ACHN (cell line): Measurements from ENCODE around the gene PAX9.
A peak's percentile ranks its signal among the peaks of the same experiment; 100 is the strongest.

Experiments used
- DNase-seq: peaks from one replicate; pipeline ENCODE4 v3.0.0-alpha.2; 2015
- in situ Hi-C: cut with HindIII; loops from 2 replicates; pipeline ENCODE4 v1.10.0; 2017; ENCODE audit warnings: low sequenced_read_pairs, low pct_ligation_motif_present, low pct_unique_long_range_greater_than_20kb

Gene PAX9

GRCh38 chr14:36661506-36662257 is at the start of gene PAX9:
PAX9 (plus strand) TSS chr14:36661860; CDS start chr14:36662090, 230 bp downstream.
- in situ Hi-C loops, result no loop called here
- peak; percentile 76 for DNase-seq

DNA sequence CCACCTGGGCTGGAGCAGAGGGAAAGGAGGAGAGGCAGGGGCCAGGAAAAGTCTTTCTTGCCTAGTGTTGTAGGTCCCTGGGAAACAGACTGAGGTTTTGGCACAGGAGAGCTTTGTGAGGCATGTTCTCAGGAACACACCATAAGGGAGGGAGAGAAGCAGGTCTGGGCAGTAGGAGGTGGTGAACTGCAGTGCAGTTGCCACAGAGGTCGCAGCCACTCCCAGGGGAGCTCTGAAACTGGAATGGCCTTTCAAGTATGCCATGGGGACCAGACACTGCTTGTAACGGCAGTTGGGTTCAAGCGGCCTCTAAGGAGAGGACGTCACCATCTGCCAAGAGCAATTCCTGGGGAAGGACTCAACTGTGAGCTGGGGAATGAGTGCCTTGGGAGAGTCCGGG is 43.8 kb upstream of the PAX9 start:
- no peak for DNase-seq
- in situ Hi-C loops, result no loop called here

- DNase-seq, result no peak
- in situ Hi-C loops, result no loop called here
These were observed 43.0 kb upstream of the PAX9 start for GRCh38 chr14:36618641-36619040.

- in situ Hi-C loops, result no loop called here
- DNase-seq, result no peak
These were observed 42.5 kb upstream of the PAX9 start for GRCh38 chr14:36619131-36619530.

DNA sequence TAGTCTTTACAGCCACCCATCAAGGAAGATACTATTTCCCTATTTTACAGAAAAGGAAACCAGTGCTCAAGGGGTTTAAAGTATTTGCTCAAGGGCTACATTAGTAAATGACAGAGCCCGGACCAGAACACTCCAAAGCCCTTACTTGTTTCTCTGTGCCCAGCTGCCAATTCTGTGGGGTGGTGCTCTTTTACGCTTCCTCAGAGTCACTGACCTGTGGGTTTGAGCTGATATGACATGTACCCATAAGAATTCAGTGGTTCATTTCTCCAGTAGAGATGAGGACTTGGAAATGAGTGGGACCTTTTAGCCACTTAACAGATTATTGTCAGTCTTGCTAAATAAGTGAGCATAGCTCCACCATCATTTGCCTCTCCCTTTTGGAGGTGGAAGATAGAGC is 41.8 kb upstream of the PAX9 start:
- in situ Hi-C loops, result no loop called here
- DNase-seq, result no peak

DNA sequence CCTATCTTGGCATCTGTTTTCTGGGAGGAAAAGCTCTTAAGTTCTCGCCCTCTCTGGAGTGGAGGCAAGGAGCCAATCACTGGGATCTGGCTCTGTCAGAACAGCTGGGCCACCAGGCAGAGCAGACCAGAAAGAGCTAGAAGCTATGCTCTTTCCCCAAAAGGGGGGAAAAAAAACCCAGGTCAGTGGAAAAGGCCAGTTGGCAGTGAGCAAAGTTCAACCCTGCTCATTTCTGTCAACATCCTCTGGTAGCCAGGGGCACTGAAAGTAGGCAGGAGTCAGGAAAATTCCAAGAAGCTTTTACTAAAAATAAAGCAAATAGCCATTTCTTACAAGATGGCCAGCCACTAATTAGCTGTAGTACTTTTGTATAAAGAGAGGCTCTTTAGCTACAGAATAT is 36.6 kb upstream of the PAX9 start:
- DNase-seq, result no peak
- in situ Hi-C loops, result no loop called here

GRCh38 chr14:36625436-36625835 is 36.2 kb upstream of the PAX9 start:
- in situ Hi-C loops, result no loop called here
- no peak for DNase-seq

DNA sequence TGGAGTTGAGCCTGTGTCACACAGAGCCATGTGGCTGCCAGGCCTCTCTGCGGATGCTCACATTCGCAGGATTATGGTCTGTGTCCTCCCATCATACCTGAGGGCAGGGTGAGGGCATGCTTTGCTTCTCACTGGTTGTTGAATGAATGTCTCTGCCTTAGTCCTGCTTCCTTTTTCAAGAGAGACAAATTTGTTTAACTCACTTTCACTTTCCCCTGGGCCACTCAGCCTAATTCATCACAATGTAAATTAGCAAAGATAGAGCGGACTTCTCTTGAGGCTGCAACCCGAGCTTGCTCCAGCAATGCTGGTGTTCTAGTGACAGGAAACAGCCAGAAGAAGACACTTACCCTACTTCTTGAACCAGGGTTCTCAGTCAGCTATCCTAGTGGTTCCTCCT is 35.5 kb upstream of the PAX9 start:
- no peak for DNase-seq
- in situ Hi-C loops, result no loop called here

GRCh38 chr14:36627981-36628380 is 33.7 kb upstream of the PAX9 start:
- no peak for DNase-seq
- in situ Hi-C loops, result no loop called here

GRCh38 chr14:36633580-36633979 is 28.1 kb upstream of the PAX9 start:
- no peak for DNase-seq
- in situ Hi-C loops, result no loop called here

- DNase-seq, result no peak
- in situ Hi-C loops, result no loop called here
These were observed 14.8 kb upstream of the PAX9 start for GRCh38 chr14:36646664-36647416.

DNA sequence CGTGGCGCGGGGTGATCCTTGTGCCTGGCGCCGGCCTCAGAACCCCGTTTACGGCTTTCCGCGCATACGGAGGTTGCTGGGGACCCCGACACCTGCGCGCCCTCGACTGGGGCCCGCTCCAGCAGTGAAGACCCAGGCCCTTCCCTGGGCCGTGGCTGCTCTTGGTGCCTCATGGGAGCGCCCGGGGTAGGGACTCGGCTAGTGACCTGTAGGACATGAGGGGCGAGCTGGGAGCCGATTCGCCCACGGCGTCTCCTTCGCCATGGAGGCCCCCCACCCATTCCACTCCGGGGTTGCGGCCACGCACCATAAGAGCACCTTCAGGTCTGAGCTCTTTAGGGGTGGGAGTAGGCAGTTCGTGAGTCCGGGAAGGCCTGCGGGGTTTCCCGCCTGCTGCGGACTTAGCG is 14.2 kb upstream of the PAX9 start:
- in situ Hi-C loops, result no loop called here
- no peak for DNase-seq

DNA sequence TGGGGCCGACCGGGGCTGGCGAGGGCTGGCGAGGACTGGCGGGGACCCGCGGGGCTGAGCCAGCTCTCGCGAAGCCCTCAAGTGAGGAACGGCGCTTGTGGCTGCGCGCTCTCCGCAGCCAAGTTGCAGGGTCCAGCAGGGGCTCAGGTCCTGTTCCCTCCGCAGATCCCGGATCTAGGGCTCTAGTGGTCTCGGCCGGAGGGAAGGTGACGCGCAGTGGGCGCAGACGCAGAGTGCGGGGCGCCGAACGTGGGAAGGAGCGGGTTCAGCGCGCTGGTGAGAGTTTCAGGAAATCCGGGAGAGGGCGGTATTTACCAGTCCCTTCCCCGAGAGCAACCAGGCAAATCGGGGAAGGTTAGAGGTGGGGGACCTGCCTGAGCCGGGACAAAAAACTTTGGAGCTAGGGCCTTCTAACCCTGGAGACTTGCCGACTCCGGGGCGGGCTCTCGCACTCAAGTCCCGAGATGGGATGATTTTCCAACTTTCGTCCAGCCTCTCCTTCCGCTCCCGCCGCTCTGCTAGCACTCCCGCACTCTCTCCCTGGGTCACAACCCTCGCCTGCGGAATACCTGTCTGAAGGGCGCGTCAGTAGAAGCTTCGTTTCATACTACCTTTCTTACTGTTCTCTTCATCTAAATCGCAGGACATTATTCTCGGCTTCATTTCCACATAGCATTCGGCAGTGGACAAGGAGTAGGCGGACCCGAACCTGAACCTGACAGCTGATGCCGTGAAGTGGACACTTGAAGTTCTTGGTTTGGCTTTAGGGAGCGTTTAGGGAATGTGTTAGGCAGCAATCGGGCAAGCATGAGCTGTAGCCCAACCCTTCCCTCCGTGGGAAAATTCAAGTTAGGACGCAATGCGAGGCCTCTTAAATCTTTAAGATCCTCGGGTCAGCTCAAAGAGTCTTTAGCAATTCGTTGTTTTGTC is 13.6 kb upstream of the PAX9 start:
- DNase-seq, result no peak
- in situ Hi-C loops, result no loop called here

DNA sequence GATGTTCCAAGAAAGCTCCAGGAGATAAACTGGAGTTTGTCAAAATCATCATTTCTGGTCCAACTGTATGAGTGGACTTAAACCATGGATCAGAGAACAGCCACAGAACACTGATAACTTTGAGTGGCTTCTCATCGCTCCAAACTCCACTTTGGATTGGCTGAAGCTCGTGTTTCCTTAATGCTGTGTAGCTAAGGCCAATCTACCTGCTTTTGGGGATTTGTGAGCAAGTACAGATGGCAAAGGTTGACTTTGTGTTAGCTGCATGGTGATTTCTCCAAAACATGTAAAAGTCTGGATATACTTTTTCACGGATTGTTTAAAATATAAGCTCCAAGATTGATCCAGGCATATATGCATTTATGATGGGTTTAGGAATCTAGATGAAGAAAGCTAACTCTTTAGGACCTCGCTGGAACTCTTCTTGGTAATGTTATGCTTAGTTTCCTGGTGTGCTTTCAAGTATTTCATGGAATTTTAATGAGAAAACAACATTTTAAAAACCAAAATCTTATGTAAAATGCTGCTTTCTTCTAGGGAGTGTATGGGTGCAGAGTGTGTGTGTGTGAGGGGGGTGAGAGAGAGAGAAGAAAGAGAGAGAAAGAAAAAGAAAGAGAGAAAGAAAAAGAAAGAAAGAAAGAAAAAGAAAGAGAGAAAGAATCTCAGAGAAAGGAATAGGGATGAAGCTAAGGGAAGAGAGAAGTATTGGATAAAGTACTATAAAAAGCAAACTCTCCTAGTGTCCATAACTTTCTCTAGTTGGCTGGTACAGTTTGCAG is 11.6 kb upstream of the PAX9 start:
- no peak for DNase-seq
- in situ Hi-C loops, result no loop called here

DNA sequence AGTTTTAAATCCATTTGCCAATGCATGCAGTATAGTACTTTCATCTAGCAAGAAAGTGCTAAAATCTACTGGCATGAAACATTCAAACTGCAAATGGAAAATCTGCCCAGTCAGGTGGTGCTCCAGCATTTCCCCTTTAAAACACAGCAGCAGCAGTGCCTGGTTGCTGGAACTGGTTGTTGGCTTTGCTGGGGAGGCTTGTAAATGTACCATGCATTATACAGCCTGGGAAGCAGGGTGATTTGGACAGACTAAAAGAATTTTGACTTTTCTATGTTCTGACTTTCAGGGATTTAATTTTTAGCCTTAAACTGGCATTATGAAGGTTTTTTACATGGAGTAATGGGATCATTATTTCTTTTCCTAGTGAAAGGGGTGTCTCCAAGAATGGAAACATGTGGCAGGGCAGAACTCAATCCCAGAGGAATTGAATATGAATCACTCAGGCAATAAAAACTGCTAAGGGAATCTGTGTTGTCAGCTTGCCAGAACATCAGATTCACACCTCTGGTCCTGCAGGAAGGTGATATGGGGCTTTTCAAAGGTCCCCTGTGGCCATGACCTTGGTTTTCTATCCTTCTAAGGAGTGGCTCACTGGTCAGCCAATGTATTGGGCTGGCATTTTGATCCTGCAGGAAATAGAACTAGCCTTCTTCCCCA is 9.0 kb upstream of the PAX9 start:
- in situ Hi-C loops, result no loop called here

DNA sequence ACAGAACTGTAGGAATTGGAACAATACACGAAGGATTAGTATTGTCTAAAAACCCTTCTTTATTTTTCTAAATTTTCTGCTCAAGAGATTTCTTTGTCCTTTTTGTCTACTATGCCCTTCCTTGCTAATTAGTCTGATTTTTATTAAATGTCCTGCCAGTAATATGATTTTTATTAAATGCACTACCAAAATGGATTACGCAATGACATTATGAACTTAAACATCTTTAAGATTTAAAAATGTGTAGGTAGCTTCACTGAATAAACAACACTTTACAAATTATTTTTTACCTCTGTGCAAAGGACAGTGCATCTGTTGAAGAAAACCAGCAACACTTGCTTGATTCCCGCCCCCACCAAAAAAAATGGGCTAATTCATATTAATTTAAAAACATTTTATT is 8.2 kb upstream of the PAX9 start:
- DNase-seq, result no peak
- in situ Hi-C loops, result no loop called here

More for the DNA sequence above, 9.0 kb upstream of the PAX9 start:
- DNase-seq, result no peak

- DNase-seq, result no peak
- in situ Hi-C loops, result no loop called here
These were observed 7.5 kb upstream of the PAX9 start for GRCh38 chr14:36653962-36654793.
